Measurements from ENCODE around the gene CCDC92.

The CCDC92 gene

DNA sequence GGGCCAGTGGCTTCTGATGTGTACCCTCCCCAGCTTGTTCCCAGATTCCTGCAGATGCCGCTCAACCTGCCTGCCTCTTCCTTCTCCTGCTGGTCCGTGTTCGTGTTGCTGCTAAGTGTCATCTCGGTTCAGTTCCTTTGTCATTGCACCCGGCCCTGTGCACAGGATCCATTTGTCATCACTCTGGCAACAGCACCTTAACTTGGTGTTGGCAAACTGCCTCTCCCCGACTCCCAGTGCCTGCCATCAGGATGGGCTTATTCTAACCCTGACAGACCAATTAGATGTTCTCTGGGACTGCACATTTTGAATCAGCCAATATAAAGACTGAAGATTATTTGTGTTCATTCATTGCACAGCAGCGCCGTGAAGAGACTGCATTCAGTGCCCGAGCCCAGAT is 73.3 kb downstream of the CCDC92 start:
- Histone ChIP-seq H4K20me1 (ENCODE audit: low read depth, low read length) (no peaks in the 10 kb centered on the region), H3K9me2 (replicated peaks; ENCODE audit: insufficient read depth, low read length) (no peaks in the 10 kb centered on the region), H3K27ac (ENCODE audit: low read depth, low read length) (no peak overlapping the region), H3K79me2 (ENCODE audit: insufficient read depth, low read length) (no peaks in the 10 kb centered on the region), H3K4me2 (ENCODE audit: low read depth, low read length, poor library complexity, severe bottlenecking) (no peak overlapping the region), H3K9ac (ENCODE audit: low read length) (no peak overlapping the region), H3K36me3 (ENCODE audit: low read length) (no peaks in the 10 kb centered on the region), H3K4me3 (ENCODE audit: insufficient read depth, low read length, poor library complexity, severe bottlenecking) (no peak overlapping the region), H3F3A (ENCODE audit: insufficient read depth) (no peaks in the 10 kb centered on the region), H2AFZ (ENCODE audit: low read depth, low read length, severe bottlenecking) (no peak overlapping the region), H3K9me3 (ENCODE audit: insufficient read depth, low read length) (no peaks in the 10 kb centered on the region), H3K27me3 (ENCODE audit: low read length) (no peaks in the 10 kb centered on the region)
- no peak for TF ChIP-seq EZH2phosphoT487 (conservative IDR thresholded peaks at IDR 0.05; ENCODE audit: low read length)
- TF ChIP-seq, protein P1, sequence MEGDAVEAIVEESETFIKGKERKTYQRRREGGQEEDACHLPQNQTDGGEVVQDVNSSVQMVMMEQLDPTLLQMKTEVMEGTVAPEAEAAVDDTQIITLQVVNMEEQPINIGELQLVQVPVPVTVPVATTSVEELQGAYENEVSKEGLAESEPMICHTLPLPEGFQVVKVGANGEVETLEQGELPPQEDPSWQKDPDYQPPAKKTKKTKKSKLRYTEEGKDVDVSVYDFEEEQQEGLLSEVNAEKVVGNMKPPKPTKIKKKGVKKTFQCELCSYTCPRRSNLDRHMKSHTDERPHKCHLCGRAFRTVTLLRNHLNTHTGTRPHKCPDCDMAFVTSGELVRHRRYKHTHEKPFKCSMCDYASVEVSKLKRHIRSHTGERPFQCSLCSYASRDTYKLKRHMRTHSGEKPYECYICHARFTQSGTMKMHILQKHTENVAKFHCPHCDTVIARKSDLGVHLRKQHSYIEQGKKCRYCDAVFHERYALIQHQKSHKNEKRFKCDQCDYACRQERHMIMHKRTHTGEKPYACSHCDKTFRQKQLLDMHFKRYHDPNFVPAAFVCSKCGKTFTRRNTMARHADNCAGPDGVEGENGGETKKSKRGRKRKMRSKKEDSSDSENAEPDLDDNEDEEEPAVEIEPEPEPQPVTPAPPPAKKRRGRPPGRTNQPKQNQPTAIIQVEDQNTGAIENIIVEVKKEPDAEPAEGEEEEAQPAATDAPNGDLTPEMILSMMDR (IDR thresholded peaks at IDR 0.05; ENCODE audit: insufficient read depth, low read length, poor library complexity, severe bottlenecking): no peak

DNA sequence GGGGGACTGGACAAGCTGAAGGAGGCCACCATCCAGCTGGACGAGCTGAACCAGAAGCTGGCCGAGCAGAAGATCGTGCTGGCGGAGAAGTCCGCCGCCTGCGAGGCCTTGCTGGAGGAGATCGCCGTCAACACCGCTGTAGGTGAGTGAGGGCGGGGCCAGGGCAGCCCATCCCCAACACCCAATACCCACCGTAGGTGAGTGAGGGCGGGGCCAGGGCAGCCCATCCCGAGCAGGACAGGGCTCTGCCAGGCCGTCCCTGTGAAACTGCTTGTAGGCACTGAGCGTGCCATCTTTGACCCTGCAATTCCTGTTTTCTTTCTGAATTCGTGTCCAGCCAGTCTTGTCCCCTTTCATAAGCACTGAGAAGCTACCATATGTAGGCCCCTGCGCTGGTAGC is 74.0 kb downstream of the CCDC92 start:
- H3K4me2 ChIP-seq (ENCODE audit: low read depth, low read length, poor library complexity, severe bottlenecking): no peak overlapping the region
- TF ChIP-seq, protein P1 (IDR thresholded peaks at IDR 0.05; ENCODE audit: insufficient read depth, low read length, poor library complexity, severe bottlenecking): no peak
- TF ChIP-seq EZH2phosphoT487 (conservative IDR thresholded peaks at IDR 0.05; ENCODE audit: low read length): no peak
- no peaks in the 10 kb centered on the region for H3F3A ChIP-seq (ENCODE audit: insufficient read depth)
- H3K27me3 ChIP-seq (ENCODE audit: low read length): no peaks in the 10 kb centered on the region
- no peaks in the 10 kb centered on the region for H3K9me3 ChIP-seq (ENCODE audit: insufficient read depth, low read length)
- H4K20me1 ChIP-seq (ENCODE audit: low read depth, low read length): no peaks in the 10 kb centered on the region
- no peaks in the 10 kb centered on the region for H3K9me2 ChIP-seq (replicated peaks; ENCODE audit: insufficient read depth, low read length)
- H2AFZ ChIP-seq (ENCODE audit: low read depth, low read length, severe bottlenecking): no peak overlapping the region
- H3K4me3 ChIP-seq (ENCODE audit: insufficient read depth, low read length, poor library complexity, severe bottlenecking): no peak overlapping the region
- H3K79me2 ChIP-seq (ENCODE audit: insufficient read depth, low read length): no peaks in the 10 kb centered on the region
- no peak overlapping the region for H3K27ac ChIP-seq (ENCODE audit: low read depth, low read length)
- no peaks in the 10 kb centered on the region for H3K36me3 ChIP-seq (ENCODE audit: low read length)
- no peak overlapping the region for H3K9ac ChIP-seq (ENCODE audit: low read length)

DNA sequence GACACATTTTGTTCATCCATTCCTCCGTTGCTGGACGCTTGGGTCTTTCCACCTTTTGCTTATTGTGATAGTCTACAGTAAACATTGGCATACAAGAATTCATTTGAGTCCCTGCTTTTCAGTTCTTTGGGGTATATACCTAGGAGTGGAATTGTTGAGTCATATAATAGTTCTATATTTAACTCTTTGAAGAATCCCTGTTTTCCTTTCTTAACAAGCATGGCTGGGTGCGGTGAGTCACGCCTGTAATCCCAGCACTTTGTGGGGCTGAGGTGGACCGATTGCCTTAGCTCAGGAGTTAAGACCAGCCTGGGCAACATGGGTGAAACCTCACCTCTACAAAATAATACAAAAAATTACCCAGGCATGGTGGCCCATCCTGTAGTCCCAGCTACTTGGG is 75.4 kb downstream of the CCDC92 start:
- Histone ChIP-seq H3K27ac (ENCODE audit: low read depth, low read length) (no peak overlapping the region), H2AFZ (ENCODE audit: low read depth, low read length, severe bottlenecking) (no peak overlapping the region), H3F3A (ENCODE audit: insufficient read depth) (no peaks in the 10 kb centered on the region), H3K9ac (ENCODE audit: low read length) (no peak overlapping the region), H4K20me1 (ENCODE audit: low read depth, low read length) (no peaks in the 10 kb centered on the region), H3K79me2 (ENCODE audit: insufficient read depth, low read length) (no peaks in the 10 kb centered on the region), H3K9me3 (ENCODE audit: insufficient read depth, low read length) (no peaks in the 10 kb centered on the region), H3K27me3 (ENCODE audit: low read length) (no peaks in the 10 kb centered on the region), H3K9me2 (replicated peaks; ENCODE audit: insufficient read depth, low read length) (no peaks in the 10 kb centered on the region), H3K4me2 (ENCODE audit: low read depth, low read length, poor library complexity, severe bottlenecking) (no peak overlapping the region), H3K36me3 (ENCODE audit: low read length) (no peaks in the 10 kb centered on the region), H3K4me3 (ENCODE audit: insufficient read depth, low read length, poor library complexity, severe bottlenecking) (no peak overlapping the region)
- TF ChIP-seq EZH2phosphoT487 (conservative IDR thresholded peaks at IDR 0.05; ENCODE audit: low read length): no peak
- TF ChIP-seq, protein P1 (IDR thresholded peaks at IDR 0.05; ENCODE audit: insufficient read depth, low read length, poor library complexity, severe bottlenecking): no peak
